A549 (cell line): ENCODE results near the gene DLGAP1. TPM values are rescaled to one million over a fixed set of nuclear protein-coding genes. Genes with fewer than 3 reads are reported as not detected.

Experiments
- BHLHE40 ChIP-seq: IDR thresholded peaks from 2 replicates; pipeline ENCODE4 v1.6.1; 2012; ENCODE audit warnings: low read depth, low read length, inconsistent platforms
- CBX2 ChIP-seq: fragments of 200-600 bp; sonication (generic); IDR thresholded peaks from 2 replicates; pipeline ENCODE4 v1.6.1; 2016; ENCODE audit warnings: low read depth, mild to moderate bottlenecking, borderline replicate concordance
- CHD2 ChIP-seq: fragments of 150-350 bp; IDR thresholded peaks from 2 replicates; pipeline ENCODE4 v1.6.1; 2014; ENCODE audit warnings: low read length; ENCODE audit not compliant: partially characterized antibody
- CTCF ChIP-seq: fragments of >200 bp; sonication (Bioruptor Twin); formaldehyde crosslinking; IDR thresholded peaks from 3 replicates; pipeline ENCODE4 v1.5.1; 2016
- EHF ChIP-seq: fragments of 250-450 bp; sonication (Bioruptor Pico); IDR thresholded peaks from 2 replicates; pipeline ENCODE4 v1.5.0; 2020; ENCODE audit warnings: mild to moderate bottlenecking
- ELK1 ChIP-seq: fragments of 150-350 bp; IDR thresholded peaks from 2 replicates; pipeline ENCODE4 v1.6.1; 2014; ENCODE audit warnings: low read depth, mild to moderate bottlenecking, low read length
- EP300 ChIP-seq, 2 experiments: fragments of >200 bp; sonication (Bioruptor Twin); formaldehyde crosslinking; IDR thresholded peaks; 2 replicates in 1 of 2; 3 replicates in 1 of 2; pipeline ENCODE4 v1.6.1; 2016 to 2017
- FOSL2 ChIP-seq, 2 experiments: fragments of 450-650 bp in 1 of 2; fragments of >200 bp in 1 of 2; sonication (Bioruptor Twin) in 1 of 2; formaldehyde crosslinking; IDR thresholded peaks; 2 replicates each; pipeline versions ENCODE4 v1.5.0 to v1.6.1; 2016 to 2020; ENCODE audit warnings: mild to moderate bottlenecking in 1 of 2, moderate library complexity in 1 of 2
- GATA3 ChIP-seq: IDR thresholded peaks from 2 replicates; pipeline ENCODE4 v1.6.1; 2012; ENCODE audit warnings: borderline replicate concordance
- HDAC2 ChIP-seq: fragments of 200-600 bp; sonication (generic); IDR thresholded peaks from 2 replicates; pipeline ENCODE4 v1.6.1; 2016
- HMGXB4 ChIP-seq: fragments of 250-450 bp; sonication (Bioruptor Pico); IDR thresholded peaks from 2 replicates; pipeline ENCODE4 v1.5.0; 2021; ENCODE audit warnings: mild to moderate bottlenecking, moderate library complexity, borderline replicate concordance
- HOXB13 ChIP-seq: fragments of 250-450 bp; sonication (Bioruptor Pico); IDR thresholded peaks from 2 replicates; pipeline ENCODE4 v1.5.0; 2020; ENCODE audit warnings: low read depth, mild to moderate bottlenecking, moderate library complexity
- MAFK ChIP-seq: fragments of 450-650 bp; IDR thresholded peaks from 2 replicates; pipeline ENCODE4 v1.6.1; 2014; ENCODE audit not compliant: partially characterized antibody
- MAZ ChIP-seq: fragments of 150-350 bp; IDR thresholded peaks from 2 replicates; pipeline ENCODE4 v1.6.1; 2014; ENCODE audit warnings: antibody characterized with exemption, low read depth, low read length, borderline replicate concordance
- NPAS2 ChIP-seq: fragments of 250-450 bp; sonication (Bioruptor Pico); IDR thresholded peaks from 2 replicates; pipeline ENCODE4 v1.8.0; 2022; ENCODE audit warnings: mild to moderate bottlenecking, moderate library complexity, borderline replicate concordance
- NR3C1 ChIP-seq: fragments of >200 bp; sonication (Bioruptor Twin); formaldehyde crosslinking; IDR thresholded peaks from 3 replicates; pipeline ENCODE4 v1.6.1; 2017
- PHF8 ChIP-seq: fragments of 200-600 bp; sonication (generic); IDR thresholded peaks from 2 replicates; pipeline ENCODE4 v1.6.1; 2016; ENCODE audit warnings: low read depth, mild to moderate bottlenecking, antibody characterized with exemption, moderate library complexity, borderline replicate concordance
- POLR2A ChIP-seq: IDR thresholded peaks from 2 replicates; pipeline ENCODE4 v1.6.1; 2012; ENCODE audit warnings: mild to moderate bottlenecking, low read length
- REST ChIP-seq: fragments of 200-600 bp; sonication (generic); IDR thresholded peaks from 2 replicates; pipeline ENCODE4 v1.6.1; 2016; ENCODE audit warnings: antibody characterized with exemption, mild to moderate bottlenecking, moderate library complexity
- RNF2 ChIP-seq: fragments of 200-600 bp; sonication (generic); IDR thresholded peaks from 2 replicates; pipeline ENCODE4 v1.6.1; 2016; ENCODE audit warnings: low read depth, mild to moderate bottlenecking, antibody characterized with exemption, moderate library complexity, borderline replicate concordance
- SREBF2 ChIP-seq: fragments of 450-650 bp; IDR thresholded peaks from 2 replicates; pipeline ENCODE4 v1.6.1; 2014; ENCODE audit warnings: mild to moderate bottlenecking, moderate library complexity
- ZC3H11A ChIP-seq: fragments of 450-650 bp; IDR thresholded peaks from 2 replicates; pipeline ENCODE4 v1.6.1; 2014; ENCODE audit warnings: antibody characterized with exemption, mild to moderate bottlenecking
- polyA plus RNA-seq, 4 experiments: library from polyadenylated mRNA; depleted of rRNA in 3 of 4; stranded (reverse); fragments of >200 nt; fragmentation: RNase III in 1 of 4; extraction: RNeasy Plus Mini Kit Qiagen cat#74134 plus additional on column Dnase treatment in 1 of 4; gene quantifications; 2 replicates in 3 of 4; 3 replicates in 1 of 4; pipeline ENCODE4 v1.2.3, GENCODE V29; 2011 to 2017

The DLGAP1 gene
- polyA plus RNA-seq, 2 of the 4 experiments (the other 2 are of a cell fraction), result 0.04 to 0.12 TPM

- TF ChIP-seq HMGXB4 (CRISPR knock-in tag) (peak; percentile 3; the same call in 1 of the 2 replicates), GATA3 (peak; percentile 48; the same call in 1 of the 2 replicates), REST (no peak), CTCF (no peak), BHLHE40 (no peak), EP300 (IDR thresholded peaks at IDR 0.05) (peak; percentile 60 to 88; a peak in 3 of 5 replicates), NR3C1 (no peak), MAFK (peak; percentile 99), RNF2 (no peak), NPAS2 (CRISPR knock-in tag) (peak; percentile 52; the same call in 1 of the 2 replicates), MAZ (no peak), CBX2 (no peak), SREBF2 (no peak), CHD2 (no peak), HOXB13 (CRISPR knock-in tag) (peak; percentile 91), PHF8 (no peak), ZC3H11A (no peak), ELK1 (no peak), HDAC2 (no peak), POLR2A (peak; percentile 29; the same call in 1 of the 2 replicates), FOSL2 (IDR thresholded peaks at IDR 0.05) (peak; percentile 80), FOSL2 (CRISPR knock-in tag; IDR thresholded peaks at IDR 0.05) (peak; percentile 98), EHF (CRISPR knock-in tag) (peak; percentile 70; the same call in 1 of the 2 replicates)
- TF ChIP-seq, all 56 proteins: peak for 28
These were observed 802.5 kb downstream of the DLGAP1 start (continued) for GRCh38 chr18:3652380-3653262.
